Thyroid gland (tissue), 4 donors: ENCODE measurements around the gene CGGBP1. TPM values are rescaled to one million over a fixed set of nuclear protein-coding genes. Genes with fewer than 3 reads are reported as not detected.

ENCODE experiments used
- DNase-seq, 2 donors: peaks; one replicate each; pipeline ENCODE4 v3.0.0-alpha.2; 2019
- H3K27ac ChIP-seq, 3 donors: fragments of 200-600 bp; sonication (generic); 1 replicate in 2 of 3; 2 replicates in 1 of 3; pipeline ENCODE4 v1.5.1; 2016 to 2019; ENCODE audit warnings: mild to moderate bottlenecking in 1 of 3, moderate library complexity in 1 of 3
- H3K27me3 ChIP-seq: fragments of 200-600 bp; sonication (generic); one replicate; pipeline ENCODE4 v1.5.1; 2019
- H3K36me3 ChIP-seq, 2 donors: fragments of 200-600 bp; sonication (generic); one replicate each; pipeline ENCODE4 v1.5.1; 2016 to 2019
- H3K4me1 ChIP-seq, 2 donors: fragments of 200-600 bp; sonication (generic); one replicate each; pipeline ENCODE4 v1.5.1; 2017 to 2019
- H3K4me3 ChIP-seq, 3 donors: fragments of 200-600 bp; sonication (generic); replicated peaks in 1 of 3; 1 replicate in 2 of 3; 2 replicates in 1 of 3; pipeline ENCODE4 v1.5.1; 2016; ENCODE audit warnings: mild to moderate bottlenecking in 1 of 3
- H3K9me3 ChIP-seq: fragments of 200-600 bp; sonication (generic); one replicate; pipeline ENCODE4 v1.5.1; 2017
- POLR2A ChIP-seq, 2 donors: fragments of 450-650 bp; IDR thresholded peaks; one replicate each; pipeline ENCODE4 v1.6.1; 2017; ENCODE audit warnings: antibody characterized with exemption in 2 of 2, mild to moderate bottlenecking in 2 of 2, moderate library complexity in 1 of 2
- WGBS, 2 donors: methylation state at CpG; one replicate each; pipeline ENCODE4 v1.1.5; 2017; 5-methylcytosine and 5-hydroxymethylcytosine counted together
- intact Hi-C: fragments of 100-400 bp; cut with DNase I; formaldehyde crosslinking; loops from one replicate; pipeline ENCODE4 v1.15.1; 2023
- total RNA-seq, 4 donors: library from RNA; depleted of rRNA; stranded (reverse); fragments of >200 nt; gene quantifications; one replicate each; pipeline ENCODE4 v1.2.3, GENCODE V29; 2016
- TF ChIP-seq, protein P1 (sequence below), 6 experiments: fragments of 200-600 bp in 3 of 6; fragments of 450-650 bp in 3 of 6; sonication (generic) in 3 of 6; IDR thresholded peaks; one replicate each; pipeline ENCODE4 v1.5.1; 2016 to 2019; ENCODE audit warnings: antibody characterized with exemption in 6 of 6, mild to moderate bottlenecking in 2 of 6, inconsistent platforms in 1 of 6, moderate library complexity in 1 of 6

CGGBP1 gene
- total RNA-seq, 4 donors from 2014 or later = 85.7 to 122 (median 90.9) TPM

GRCh38 chr3:88057630-88058305, 1.0 kb downstream of the CGGBP1 start:
- 13% methylated on average over 16 of the region's 16 CpGs for WGBS, 2 donors
- Histone ChIP-seq H3K9me3 (no peaks in the 10 kb centered on the region), H3K27ac (peak overlapping the region; percentile 85 to 95 (median 92)), H3K27me3 (no peaks in the 10 kb centered on the region), H3K36me3 (peaks cover 10 to 13% of the 10 kb centered on the region in 2 donors), H3K4me3 (peak overlapping the region; percentile 29 to 78 (median 77)), H3K4me1 (peaks cover 23 to 28% of the 10 kb centered on the region in 2 donors)
- intact Hi-C loops = no loop called here
- DNase-seq = no peak
- TF ChIP-seq, protein P1, sequence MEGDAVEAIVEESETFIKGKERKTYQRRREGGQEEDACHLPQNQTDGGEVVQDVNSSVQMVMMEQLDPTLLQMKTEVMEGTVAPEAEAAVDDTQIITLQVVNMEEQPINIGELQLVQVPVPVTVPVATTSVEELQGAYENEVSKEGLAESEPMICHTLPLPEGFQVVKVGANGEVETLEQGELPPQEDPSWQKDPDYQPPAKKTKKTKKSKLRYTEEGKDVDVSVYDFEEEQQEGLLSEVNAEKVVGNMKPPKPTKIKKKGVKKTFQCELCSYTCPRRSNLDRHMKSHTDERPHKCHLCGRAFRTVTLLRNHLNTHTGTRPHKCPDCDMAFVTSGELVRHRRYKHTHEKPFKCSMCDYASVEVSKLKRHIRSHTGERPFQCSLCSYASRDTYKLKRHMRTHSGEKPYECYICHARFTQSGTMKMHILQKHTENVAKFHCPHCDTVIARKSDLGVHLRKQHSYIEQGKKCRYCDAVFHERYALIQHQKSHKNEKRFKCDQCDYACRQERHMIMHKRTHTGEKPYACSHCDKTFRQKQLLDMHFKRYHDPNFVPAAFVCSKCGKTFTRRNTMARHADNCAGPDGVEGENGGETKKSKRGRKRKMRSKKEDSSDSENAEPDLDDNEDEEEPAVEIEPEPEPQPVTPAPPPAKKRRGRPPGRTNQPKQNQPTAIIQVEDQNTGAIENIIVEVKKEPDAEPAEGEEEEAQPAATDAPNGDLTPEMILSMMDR (IDR thresholded peaks at IDR 0.05) = peak in 1 of 6 experiments; percentile 15
- TF ChIP-seq POLR2A (IDR thresholded peaks at IDR 0.05) = no peak

DNA sequence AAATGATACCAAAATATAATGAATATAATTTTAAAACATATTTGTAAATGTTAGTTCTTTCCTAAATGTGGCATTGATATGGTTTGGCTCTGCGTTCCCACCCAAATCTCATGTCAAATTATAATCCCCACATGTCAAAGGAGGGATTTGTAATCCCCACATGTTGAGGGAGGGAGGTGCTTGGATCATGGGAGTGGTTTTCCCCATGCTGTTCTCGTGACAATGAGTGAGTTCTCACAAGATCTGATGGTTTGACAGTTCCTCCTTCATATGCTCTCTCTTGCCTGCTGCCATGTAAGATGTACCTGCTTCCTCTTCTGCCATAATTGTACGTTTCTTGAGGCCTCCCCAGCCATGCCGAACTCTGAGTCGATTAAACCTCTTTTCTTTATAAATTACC, 12.0 kb downstream of the CGGBP1 start:
- H3K36me3 ChIP-seq = no peaks in the 10 kb centered on the region
- no peak for TF ChIP-seq POLR2A (IDR thresholded peaks at IDR 0.05)
- TF ChIP-seq, protein P1 (IDR thresholded peaks at IDR 0.05) = no peak

GRCh38 chr3:88044411-88044810, 14.4 kb downstream of the CGGBP1 start:
- no peak for DNase-seq
- no peaks in the 10 kb centered on the region for H3K36me3 ChIP-seq
- intact Hi-C loops = no loop called here
- H3K27ac ChIP-seq = no peak overlapping the region
- WGBS, 2 donors = 72 to 84% methylated on average over 1 of the region's 1 CpG
- no peak overlapping the region for H3K4me3 ChIP-seq
- H3K27me3 ChIP-seq = no peaks in the 10 kb centered on the region
- H3K4me1 ChIP-seq = no peaks in the 10 kb centered on the region
- no peaks in the 10 kb centered on the region for H3K9me3 ChIP-seq
- TF ChIP-seq POLR2A (IDR thresholded peaks at IDR 0.05) = no peak
- TF ChIP-seq, protein P1 (IDR thresholded peaks at IDR 0.05) = no peak

More for the DNA sequence above, 12.0 kb downstream of the CGGBP1 start:
- H3K4me3 ChIP-seq = no peak overlapping the region
- DNase-seq = no peak
- H3K27ac ChIP-seq = no peak overlapping the region
- WGBS, 2 donors = 83 to 87% methylated on average over 5 of the region's 5 CpGs
- no peaks in the 10 kb centered on the region for H3K27me3 ChIP-seq
- intact Hi-C loops = no loop called here
- H3K9me3 ChIP-seq = no peaks in the 10 kb centered on the region
- no peaks in the 10 kb centered on the region for H3K4me1 ChIP-seq

GRCh38 chr3:88041005-88041404, 17.8 kb downstream of the CGGBP1 start:
- Histone ChIP-seq H3K27me3 (no peaks in the 10 kb centered on the region), H3K4me1 (no peaks in the 10 kb centered on the region), H3K4me3 (no peak overlapping the region), H3K36me3 (no peaks in the 10 kb centered on the region), H3K9me3 (no peaks in the 10 kb centered on the region), H3K27ac (no peak overlapping the region)
- intact Hi-C loops = no loop called here
- 93 to 97% methylated on average over 3 of the region's 3 CpGs for WGBS, 2 donors
- TF ChIP-seq POLR2A (IDR thresholded peaks at IDR 0.05) = no peak
- TF ChIP-seq, protein P1 (IDR thresholded peaks at IDR 0.05) = no peak
- DNase-seq = no peak

DNA sequence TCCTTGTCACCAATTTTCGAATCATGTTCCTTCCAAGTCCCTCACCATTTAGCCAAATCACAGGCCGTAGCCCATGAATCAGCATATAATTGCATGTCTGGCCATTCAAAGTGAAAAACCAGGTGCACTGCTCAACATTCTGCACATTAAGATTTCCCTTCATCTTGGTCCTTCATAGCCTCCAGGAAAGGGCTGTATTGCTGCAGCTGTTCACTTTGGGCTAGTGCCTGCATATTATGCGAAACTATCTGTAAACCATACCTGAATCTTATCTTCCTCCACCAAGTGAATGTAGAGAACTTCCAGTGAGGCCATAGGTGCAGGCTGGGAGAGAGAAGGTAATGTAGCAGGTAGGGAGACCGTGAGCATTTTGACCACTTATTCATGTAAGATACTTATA, 18.3 kb downstream of the CGGBP1 start:
- TF ChIP-seq, protein P1 (IDR thresholded peaks at IDR 0.05) = no peak
- no peak for TF ChIP-seq POLR2A (IDR thresholded peaks at IDR 0.05)
- intact Hi-C loops = no loop called here
- H3K36me3 ChIP-seq = no peaks in the 10 kb centered on the region

More for the DNA sequence above, 18.3 kb downstream of the CGGBP1 start:
- WGBS, 2 donors = 93 to 96% methylated on average over 4 of the region's 4 CpGs
- no peak for DNase-seq
- Histone ChIP-seq H3K4me1 (no peaks in the 10 kb centered on the region), H3K27me3 (no peaks in the 10 kb centered on the region), H3K9me3 (no peaks in the 10 kb centered on the region), H3K4me3 (no peak overlapping the region), H3K27ac (no peak overlapping the region)
